CD4-positive, alpha-beta T cell treated with Interleukin-17A for 4 hours (primary cell): Measurements from ENCODE around the gene UTP4.

ENCODE experiments used
- DNase-seq: peaks from one replicate; pipeline ENCODE4 v3.0.0-alpha.2; 2020; ENCODE audit warnings: mixed read lengths

Gene UTP4

GRCh38 chr16:69180011-69180338 lies 47.5 kb downstream of the UTP4 start:
- DNase-seq = no peak

GRCh38 chr16:69182730-69183416 lies 50.4 kb downstream of the UTP4 start:
- DNase-seq = no peak

- peak; percentile 90 for DNase-seq
Measured at GRCh38 chr16:69186642-69187445, 54.4 kb downstream of the UTP4 start, which contains the start of gene SNTB2. TSS of gene SNTB2 (plus strand) at chr16:69187164. CDS start at chr16:69187167, 3 bp downstream.

GRCh38 chr16:69187446-69188235 lies 55.2 kb downstream of the UTP4 start:
- DNase-seq = peak; percentile 63

GRCh38 chr16:69188236-69188549 lies 55.7 kb downstream of the UTP4 start:
- DNase-seq = peak; percentile 45

- DNase-seq = no peak
Measured at GRCh38 chr16:69188716-69189115, 56.3 kb downstream of the UTP4 start.

GRCh38 chr16:69190046-69190588 lies 57.7 kb downstream of the UTP4 start:
- no peak for DNase-seq

GRCh38 chr16:69190598-69190997 lies 58.1 kb downstream of the UTP4 start:
- no peak for DNase-seq

GRCh38 chr16:69191136-69191535 lies 58.7 kb downstream of the UTP4 start:
- no peak for DNase-seq

GRCh38 chr16:69193855-69194254 lies 61.4 kb downstream of the UTP4 start:
- DNase-seq = no peak

- no peak for DNase-seq
Measured at GRCh38 chr16:69194488-69194887, 62.0 kb downstream of the UTP4 start.

GRCh38 chr16:69195369-69196029 lies 63.0 kb downstream of the UTP4 start:
- no peak for DNase-seq

GRCh38 chr16:69197573-69197972 lies 65.1 kb downstream of the UTP4 start:
- no peak for DNase-seq

- DNase-seq = no peak
Measured at GRCh38 chr16:69199382-69199781, 66.9 kb downstream of the UTP4 start.

GRCh38 chr16:69201291-69201690 lies 68.8 kb downstream of the UTP4 start:
- DNase-seq = no peak

- DNase-seq = no peak
Measured at GRCh38 chr16:69201787-69202186, 69.3 kb downstream of the UTP4 start.

- no peak for DNase-seq
Measured at GRCh38 chr16:69204172-69204571, 71.7 kb downstream of the UTP4 start.

- DNase-seq = no peak
Measured at GRCh38 chr16:69209735-69210134, 77.3 kb downstream of the UTP4 start.

- DNase-seq = no peak
Measured at GRCh38 chr16:69217433-69217832, 85.0 kb downstream of the UTP4 start.
